ENCODE data around the gene VDR. TPM values are rescaled to one million over a fixed set of nuclear protein-coding genes. Genes with fewer than 3 reads are reported as not detected.

Gene VDR
- total RNA-seq, 1 donor: 8.2 TPM

GRCh38 chr12:47791874-47792273, 112.9 kb downstream of the VDR start:
- no peak for DNase-seq (ENCODE audit: low read depth)
- TF ChIP-seq CTCF (IDR thresholded peaks at IDR 0.05; ENCODE audit: insufficient read depth, low read depth, low read length): no peak
- H3K4me3 ChIP-seq (ENCODE audit: low read depth, low read length): no peak overlapping the region

Other genes starting within 250 kb of the VDR start
- gene RPAP3, start 199.0 kb downstream of the VDR start, total RNA-seq: 19.0 and 26.3 TPM in 2 replicates
- gene ENDOU, start 179.5 kb downstream of the VDR start, total RNA-seq: not detected in 2 replicates
- 3.2 and 9.1 TPM in 2 replicates for gene RAPGEF3, start 146.1 kb downstream of the VDR start, total RNA-seq
- gene SLC48A1, start 131.8 kb downstream of the VDR start, total RNA-seq: 10.6 and 19.4 TPM in 2 replicates
- 39.9 and 47.9 TPM in 2 replicates for gene HDAC7, start 85.1 kb downstream of the VDR start, total RNA-seq
- 60.2 and 100 TPM in 2 replicates for gene TMEM106C, start 58.6 kb upstream of the VDR start, total RNA-seq
- gene COL2A1, start 99.5 kb upstream of the VDR start, total RNA-seq: under 0.01 TPM in 1 of 2 replicates, not detected in the other
- gene SENP1, start 201.1 kb upstream of the VDR start, total RNA-seq: 28.3 and 35.8 TPM in 2 replicates
- 54.4 and 83.8 TPM in 2 replicates for gene PFKM, start 214.4 kb upstream of the VDR start, total RNA-seq

All from fibroblast of villous mesenchyme (primary cell).